ENCODE data around the gene ANKRD9.

ANKRD9 gene

DNA sequence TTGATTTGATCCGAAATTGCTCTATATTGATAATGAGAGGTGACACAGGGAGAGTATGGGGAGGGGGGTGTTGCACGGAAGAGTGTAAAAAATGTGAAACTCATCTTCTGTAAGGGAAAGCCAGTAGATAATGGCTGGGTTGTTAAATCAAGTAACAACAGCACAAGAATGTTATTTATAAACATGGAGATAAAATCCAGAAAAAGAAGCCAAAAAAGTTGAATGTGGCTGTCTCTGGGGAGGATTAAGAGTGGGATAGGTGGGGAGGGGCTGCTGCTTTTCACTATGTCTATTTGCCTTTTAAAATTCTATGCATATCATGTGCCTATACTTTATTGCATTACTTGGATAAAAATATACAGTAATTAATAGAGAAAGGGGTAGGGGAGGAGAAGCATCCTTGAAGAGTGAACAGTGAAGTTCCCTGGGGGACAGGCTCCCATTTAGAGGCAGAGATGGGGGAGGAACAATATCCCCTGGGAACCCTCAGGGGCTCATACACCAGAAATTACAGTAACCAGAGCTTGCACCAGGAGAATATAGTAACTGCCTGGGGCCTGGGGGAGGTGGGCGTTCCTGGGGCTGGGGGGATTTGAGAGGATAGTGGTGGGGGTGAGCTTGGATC lies 39.2 kb upstream of the ANKRD9 start (continued):
- TF ChIP-seq, protein P1, sequence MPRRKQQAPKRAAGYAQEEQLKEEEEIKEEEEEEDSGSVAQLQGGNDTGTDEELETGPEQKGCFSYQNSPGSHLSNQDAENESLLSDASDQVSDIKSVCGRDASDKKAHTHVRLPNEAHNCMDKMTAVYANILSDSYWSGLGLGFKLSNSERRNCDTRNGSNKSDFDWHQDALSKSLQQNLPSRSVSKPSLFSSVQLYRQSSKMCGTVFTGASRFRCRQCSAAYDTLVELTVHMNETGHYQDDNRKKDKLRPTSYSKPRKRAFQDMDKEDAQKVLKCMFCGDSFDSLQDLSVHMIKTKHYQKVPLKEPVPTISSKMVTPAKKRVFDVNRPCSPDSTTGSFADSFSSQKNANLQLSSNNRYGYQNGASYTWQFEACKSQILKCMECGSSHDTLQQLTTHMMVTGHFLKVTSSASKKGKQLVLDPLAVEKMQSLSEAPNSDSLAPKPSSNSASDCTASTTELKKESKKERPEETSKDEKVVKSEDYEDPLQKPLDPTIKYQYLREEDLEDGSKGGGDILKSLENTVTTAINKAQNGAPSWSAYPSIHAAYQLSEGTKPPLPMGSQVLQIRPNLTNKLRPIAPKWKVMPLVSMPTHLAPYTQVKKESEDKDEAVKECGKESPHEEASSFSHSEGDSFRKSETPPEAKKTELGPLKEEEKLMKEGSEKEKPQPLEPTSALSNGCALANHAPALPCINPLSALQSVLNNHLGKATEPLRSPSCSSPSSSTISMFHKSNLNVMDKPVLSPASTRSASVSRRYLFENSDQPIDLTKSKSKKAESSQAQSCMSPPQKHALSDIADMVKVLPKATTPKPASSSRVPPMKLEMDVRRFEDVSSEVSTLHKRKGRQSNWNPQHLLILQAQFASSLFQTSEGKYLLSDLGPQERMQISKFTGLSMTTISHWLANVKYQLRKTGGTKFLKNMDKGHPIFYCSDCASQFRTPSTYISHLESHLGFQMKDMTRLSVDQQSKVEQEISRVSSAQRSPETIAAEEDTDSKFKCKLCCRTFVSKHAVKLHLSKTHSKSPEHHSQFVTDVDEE (CRISPR knock-in tag; IDR thresholded peaks at IDR 0.05), result no peak
- TF ChIP-seq ZNF565 (CRISPR knock-in tag; conservative IDR thresholded peaks at IDR 0.05; ENCODE audit: low read depth), result no peak
- TF ChIP-seq ZNF70 (CRISPR knock-in tag; IDR thresholded peaks at IDR 0.05), result no peak
- TF ChIP-seq, protein P2, sequence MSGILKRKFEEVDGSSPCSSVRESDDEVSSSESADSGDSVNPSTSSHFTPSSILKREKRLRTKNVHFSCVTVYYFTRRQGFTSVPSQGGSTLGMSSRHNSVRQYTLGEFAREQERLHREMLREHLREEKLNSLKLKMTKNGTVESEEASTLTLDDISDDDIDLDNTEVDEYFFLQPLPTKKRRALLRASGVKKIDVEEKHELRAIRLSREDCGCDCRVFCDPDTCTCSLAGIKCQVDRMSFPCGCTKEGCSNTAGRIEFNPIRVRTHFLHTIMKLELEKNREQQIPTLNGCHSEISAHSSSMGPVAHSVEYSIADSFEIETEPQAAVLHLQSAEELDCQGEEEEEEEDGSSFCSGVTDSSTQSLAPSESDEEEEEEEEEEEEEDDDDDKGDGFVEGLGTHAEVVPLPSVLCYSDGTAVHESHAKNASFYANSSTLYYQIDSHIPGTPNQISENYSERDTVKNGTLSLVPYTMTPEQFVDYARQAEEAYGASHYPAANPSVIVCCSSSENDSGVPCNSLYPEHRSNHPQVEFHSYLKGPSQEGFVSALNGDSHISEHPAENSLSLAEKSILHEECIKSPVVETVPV (CRISPR knock-in tag; IDR thresholded peaks at IDR 0.05), result no peak
- no peak for TF ChIP-seq ZC3H10 (CRISPR knock-in tag; IDR thresholded peaks at IDR 0.05)
- no peak for TF ChIP-seq CSDC2 (CRISPR knock-in tag; IDR thresholded peaks at IDR 0.05)
- TF ChIP-seq ESRRG (CRISPR knock-in tag; IDR thresholded peaks at IDR 0.05), result no peak
- TF ChIP-seq TCF4 (CRISPR knock-in tag; IDR thresholded peaks at IDR 0.05; ENCODE audit: borderline replicate concordance), result no peak
- TF ChIP-seq ARNTL (CRISPR knock-in tag; IDR thresholded peaks at IDR 0.05; ENCODE audit: borderline replicate concordance, low read depth), result no peak
- TF ChIP-seq RARB (CRISPR knock-in tag; IDR thresholded peaks at IDR 0.05), result no peak

DNA sequence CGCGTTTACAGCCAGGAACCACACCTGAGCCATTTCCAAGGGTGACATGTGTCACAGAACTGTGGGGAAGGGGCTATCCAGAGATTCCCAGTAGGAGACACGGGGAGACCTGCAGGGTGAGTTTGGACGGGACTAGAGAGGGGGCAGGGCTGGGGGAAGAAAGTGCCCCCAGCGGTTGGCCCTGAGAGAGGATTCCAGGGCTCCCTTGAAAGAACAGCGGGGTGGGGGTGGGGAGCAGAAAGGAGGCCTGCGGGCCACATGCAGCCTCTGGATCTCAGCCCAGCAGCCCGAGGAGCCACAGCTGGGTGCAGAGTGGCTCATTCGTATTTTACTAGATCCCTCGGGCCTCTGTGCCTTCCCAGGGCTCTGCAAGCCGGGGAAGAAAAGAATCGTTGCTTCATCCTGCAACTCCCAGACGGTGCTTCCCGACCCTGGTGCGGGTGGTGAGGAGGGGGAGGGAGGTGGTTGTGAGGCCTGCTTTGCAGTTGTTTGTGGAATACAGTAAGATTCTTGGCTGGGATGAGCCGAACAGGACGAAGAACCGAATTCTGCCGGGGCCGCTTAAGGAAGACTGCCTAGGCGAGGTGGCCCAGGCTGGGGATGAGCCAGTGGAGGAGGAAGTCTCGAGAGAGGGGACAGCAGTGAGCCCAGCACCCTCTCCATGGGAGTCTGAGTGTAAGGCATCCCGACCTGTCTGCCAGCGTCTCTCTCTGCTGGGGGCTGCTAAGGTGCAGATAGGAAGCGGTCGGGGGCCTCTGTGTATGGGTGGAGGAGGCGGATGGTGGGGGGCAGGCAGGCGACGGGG lies 36.1 kb upstream of the ANKRD9 start:
- TF ChIP-seq, protein P3, sequence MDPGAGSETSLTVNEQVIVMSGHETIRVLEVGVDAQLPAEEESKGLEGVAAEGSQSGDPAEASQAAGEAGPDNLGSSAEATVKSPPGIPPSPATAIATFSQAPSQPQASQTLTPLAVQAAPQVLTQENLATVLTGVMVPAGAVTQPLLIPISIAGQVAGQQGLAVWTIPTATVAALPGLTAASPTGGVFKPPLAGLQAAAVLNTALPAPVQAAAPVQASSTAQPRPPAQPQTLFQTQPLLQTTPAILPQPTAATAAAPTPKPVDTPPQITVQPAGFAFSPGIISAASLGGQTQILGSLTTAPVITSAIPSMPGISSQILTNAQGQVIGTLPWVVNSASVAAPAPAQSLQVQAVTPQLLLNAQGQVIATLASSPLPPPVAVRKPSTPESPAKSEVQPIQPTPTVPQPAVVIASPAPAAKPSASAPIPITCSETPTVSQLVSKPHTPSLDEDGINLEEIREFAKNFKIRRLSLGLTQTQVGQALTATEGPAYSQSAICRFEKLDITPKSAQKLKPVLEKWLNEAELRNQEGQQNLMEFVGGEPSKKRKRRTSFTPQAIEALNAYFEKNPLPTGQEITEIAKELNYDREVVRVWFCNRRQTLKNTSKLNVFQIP (CRISPR knock-in tag; IDR thresholded peaks at IDR 0.05; ENCODE audit: borderline replicate concordance, low read depth), result no peak
- TF ChIP-seq PPARA (CRISPR knock-in tag; IDR thresholded peaks at IDR 0.05; ENCODE audit: borderline replicate concordance) (no peak), OSR1 (CRISPR knock-in tag; IDR thresholded peaks at IDR 0.05) (no peak), ZFP3 (CRISPR knock-in tag; IDR thresholded peaks at IDR 0.05) (no peak)
- ATAC-seq, result no peak; the same call in 2 of the 3 replicates

DNA sequence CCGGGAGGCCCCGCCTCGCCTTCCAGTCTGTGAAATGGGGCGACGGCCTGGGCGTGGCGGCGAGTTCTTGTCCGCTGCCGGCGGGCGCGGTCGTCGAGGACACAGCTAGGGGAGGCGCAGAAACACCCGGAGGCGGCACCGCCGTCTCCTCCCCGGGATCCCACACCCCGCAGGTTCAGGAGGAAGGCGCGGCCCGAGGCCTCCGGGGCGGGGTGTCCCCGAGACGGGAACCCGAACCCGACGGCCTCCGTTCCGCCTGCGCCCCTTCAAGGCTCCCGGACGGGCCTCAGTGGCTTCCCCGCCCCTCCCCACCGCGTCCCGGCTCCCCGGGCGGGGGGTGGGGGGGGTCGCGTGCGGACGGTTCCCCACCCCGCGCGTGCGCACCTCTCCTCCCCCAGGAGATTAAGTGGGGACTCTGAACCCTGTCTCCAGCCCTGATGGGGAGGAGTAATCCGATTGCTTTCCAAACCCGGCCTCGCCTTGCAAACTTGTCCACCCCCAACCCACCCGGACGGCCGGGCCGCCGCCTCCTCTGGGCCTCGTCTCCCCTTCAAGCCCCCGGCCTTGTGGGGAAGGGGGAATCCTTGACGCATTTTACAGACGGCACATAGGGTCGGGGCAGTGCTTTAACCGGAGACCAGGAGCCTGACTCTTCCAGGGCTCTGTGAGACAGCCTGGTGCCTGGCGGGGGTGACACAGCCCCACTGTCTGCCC lies 35.3 kb upstream of the ANKRD9 start:
- ATAC-seq, result no peak
- TF ChIP-seq BACH2 (CRISPR knock-in tag; IDR thresholded peaks at IDR 0.05; ENCODE audit: borderline replicate concordance) (no peak), SNAI2 (CRISPR knock-in tag; IDR thresholded peaks at IDR 0.05) (no peak), ZC3H10 (CRISPR knock-in tag; IDR thresholded peaks at IDR 0.05) (no peak), OSR1 (CRISPR knock-in tag; IDR thresholded peaks at IDR 0.05) (no peak), TOX (CRISPR knock-in tag; IDR thresholded peaks at IDR 0.05; ENCODE audit: borderline replicate concordance) (no peak), GLIS3 (CRISPR knock-in tag; IDR thresholded peaks at IDR 0.05) (no peak)
- TF ChIP-seq, protein P4, sequence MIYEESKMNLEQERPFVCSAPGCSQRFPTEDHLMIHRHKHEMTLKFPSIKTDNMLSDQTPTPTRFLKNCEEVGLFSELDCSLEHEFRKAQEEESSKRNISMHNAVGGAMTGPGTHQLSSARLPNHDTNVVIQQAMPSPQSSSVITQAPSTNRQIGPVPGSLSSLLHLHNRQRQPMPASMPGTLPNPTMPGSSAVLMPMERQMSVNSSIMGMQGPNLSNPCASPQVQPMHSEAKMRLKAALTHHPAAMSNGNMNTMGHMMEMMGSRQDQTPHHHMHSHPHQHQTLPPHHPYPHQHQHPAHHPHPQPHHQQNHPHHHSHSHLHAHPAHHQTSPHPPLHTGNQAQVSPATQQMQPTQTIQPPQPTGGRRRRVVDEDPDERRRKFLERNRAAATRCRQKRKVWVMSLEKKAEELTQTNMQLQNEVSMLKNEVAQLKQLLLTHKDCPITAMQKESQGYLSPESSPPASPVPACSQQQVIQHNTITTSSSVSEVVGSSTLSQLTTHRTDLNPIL (CRISPR knock-in tag; IDR thresholded peaks at IDR 0.05; ENCODE audit: low read depth), result no peak
